Measurements from ENCODE around the gene PTPRS. TPM values are rescaled to one million over a fixed set of nuclear protein-coding genes. Genes with fewer than 3 reads are reported as not detected.

PTPRS gene
- total RNA-seq, 1 donor: 123 TPM

GRCh38 chr19:5305163-5305562 is 35.4 kb downstream of the PTPRS start:
- DNase-seq (ENCODE audit: low read depth): no peak
- no peak overlapping the region for H3K4me3 ChIP-seq (ENCODE audit: low read depth, low read length)
- TF ChIP-seq, protein P1, sequence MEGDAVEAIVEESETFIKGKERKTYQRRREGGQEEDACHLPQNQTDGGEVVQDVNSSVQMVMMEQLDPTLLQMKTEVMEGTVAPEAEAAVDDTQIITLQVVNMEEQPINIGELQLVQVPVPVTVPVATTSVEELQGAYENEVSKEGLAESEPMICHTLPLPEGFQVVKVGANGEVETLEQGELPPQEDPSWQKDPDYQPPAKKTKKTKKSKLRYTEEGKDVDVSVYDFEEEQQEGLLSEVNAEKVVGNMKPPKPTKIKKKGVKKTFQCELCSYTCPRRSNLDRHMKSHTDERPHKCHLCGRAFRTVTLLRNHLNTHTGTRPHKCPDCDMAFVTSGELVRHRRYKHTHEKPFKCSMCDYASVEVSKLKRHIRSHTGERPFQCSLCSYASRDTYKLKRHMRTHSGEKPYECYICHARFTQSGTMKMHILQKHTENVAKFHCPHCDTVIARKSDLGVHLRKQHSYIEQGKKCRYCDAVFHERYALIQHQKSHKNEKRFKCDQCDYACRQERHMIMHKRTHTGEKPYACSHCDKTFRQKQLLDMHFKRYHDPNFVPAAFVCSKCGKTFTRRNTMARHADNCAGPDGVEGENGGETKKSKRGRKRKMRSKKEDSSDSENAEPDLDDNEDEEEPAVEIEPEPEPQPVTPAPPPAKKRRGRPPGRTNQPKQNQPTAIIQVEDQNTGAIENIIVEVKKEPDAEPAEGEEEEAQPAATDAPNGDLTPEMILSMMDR (IDR thresholded peaks at IDR 0.05; ENCODE audit: insufficient read depth, low read depth, low read length): no peak

GRCh38 chr19:5304486-5304885 is 36.1 kb downstream of the PTPRS start:
- TF ChIP-seq, protein P1 (IDR thresholded peaks at IDR 0.05; ENCODE audit: insufficient read depth, low read depth, low read length): no peak
- no peak overlapping the region for H3K4me3 ChIP-seq (ENCODE audit: low read depth, low read length)
- DNase-seq (ENCODE audit: low read depth): no peak

DNA sequence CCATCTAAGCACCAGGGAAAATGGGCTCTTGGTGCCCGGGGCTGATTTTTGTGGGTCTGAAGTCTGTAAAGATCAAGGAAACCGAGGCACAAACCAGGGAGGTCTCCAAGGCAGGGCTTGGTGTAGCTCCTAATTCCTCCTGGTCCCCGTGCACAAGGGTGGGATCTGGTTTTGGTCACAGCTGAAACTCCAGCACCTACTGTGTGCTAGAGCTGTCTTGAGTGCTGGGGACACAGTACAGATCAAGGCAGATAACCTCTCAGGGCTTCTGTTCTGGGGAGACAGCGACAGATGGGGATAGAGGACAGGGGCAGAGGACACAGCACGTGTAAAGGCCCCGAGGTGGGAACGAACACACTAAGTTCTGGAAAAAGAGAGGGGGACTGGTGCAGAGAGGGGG is 37.4 kb downstream of the PTPRS start:
- no peak for DNase-seq (ENCODE audit: low read depth)
- TF ChIP-seq, protein P1 (IDR thresholded peaks at IDR 0.05; ENCODE audit: insufficient read depth, low read depth, low read length): no peak
- no peak overlapping the region for H3K4me3 ChIP-seq (ENCODE audit: low read depth, low read length)

- DNase-seq (ENCODE audit: low read depth): no peak
- H3K4me3 ChIP-seq (ENCODE audit: low read depth, low read length): no peak overlapping the region
- TF ChIP-seq, protein P1 (IDR thresholded peaks at IDR 0.05; ENCODE audit: insufficient read depth, low read depth, low read length): no peak
Observed at GRCh38 chr19:5302396-5302795, 38.2 kb downstream of the PTPRS start.

DNA sequence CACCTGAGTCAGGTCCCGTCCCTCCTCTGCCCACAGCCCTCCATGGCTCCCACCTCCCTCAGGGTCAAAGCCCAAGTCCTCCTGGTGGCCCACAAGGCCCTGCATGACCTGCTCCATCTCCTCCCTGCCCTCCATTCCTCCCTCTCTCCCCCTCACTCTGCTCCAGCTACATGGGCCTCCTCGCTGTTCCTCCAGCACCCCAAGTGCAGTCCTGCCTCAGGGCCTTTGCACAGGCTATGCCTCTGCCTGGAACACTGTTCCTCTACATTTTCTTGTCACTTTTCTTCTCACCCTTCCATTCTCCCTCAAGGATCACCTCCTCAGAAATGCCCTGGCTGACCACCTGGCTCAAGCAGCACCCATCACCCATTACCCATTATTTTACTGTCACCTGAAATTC is 41.5 kb downstream of the PTPRS start:
- no peak overlapping the region for H3K4me3 ChIP-seq (ENCODE audit: low read depth, low read length)
- DNase-seq (ENCODE audit: low read depth): no peak
- TF ChIP-seq, protein P1 (IDR thresholded peaks at IDR 0.05; ENCODE audit: insufficient read depth, low read depth, low read length): no peak

- H3K4me3 ChIP-seq (ENCODE audit: low read depth, low read length): no peak overlapping the region
- no peak for DNase-seq (ENCODE audit: low read depth)
- TF ChIP-seq, protein P1 (IDR thresholded peaks at IDR 0.05; ENCODE audit: insufficient read depth, low read depth, low read length): no peak
Observed at GRCh38 chr19:5298471-5298901, 42.1 kb downstream of the PTPRS start.

GRCh38 chr19:5297272-5297669 is 43.3 kb downstream of the PTPRS start:
- no peak for DNase-seq (ENCODE audit: low read depth)
- H3K4me3 ChIP-seq (ENCODE audit: low read depth, low read length): no peak overlapping the region
- TF ChIP-seq, protein P1 (IDR thresholded peaks at IDR 0.05; ENCODE audit: insufficient read depth, low read depth, low read length): no peak
